ENCODE results near the gene ATF2.

- TF ChIP-seq REST (IDR thresholded peaks at IDR 0.05; ENCODE audit: insufficient read depth in 1 of 2, low read depth in 2 of 2, low read length in 2 of 2): no peak
- no peak for TF ChIP-seq POLR2AphosphoS5 (IDR thresholded peaks at IDR 0.05; ENCODE audit: low read depth, low read length)
- no peak for TF ChIP-seq TAF1 (IDR thresholded peaks at IDR 0.05; ENCODE audit: borderline replicate concordance, insufficient read depth, low read length)
- TF ChIP-seq FOXP2 (optimal IDR thresholded peaks at IDR 0.05; ENCODE audit: borderline replicate concordance, extremely low read depth, extremely low read length, insufficient read depth): no peak
These were observed 131.4 kb downstream of the ATF2 start for GRCh38 chr2:175036582-175037018.

Measured in PFSK-1 (cell line).